SHP77 (cell line): ENCODE measurements around the gene STX11.

Experiments used
- DNase-seq, 2 experiments: peaks; one replicate each; lab custom pipeline; 2025; lab: John Stamatoyannopoulos, UW

Gene STX11

GRCh38 chr6:144143106-144143505, 7.2 kb upstream of the STX11 start:
- no peak for DNase-seq

DNA sequence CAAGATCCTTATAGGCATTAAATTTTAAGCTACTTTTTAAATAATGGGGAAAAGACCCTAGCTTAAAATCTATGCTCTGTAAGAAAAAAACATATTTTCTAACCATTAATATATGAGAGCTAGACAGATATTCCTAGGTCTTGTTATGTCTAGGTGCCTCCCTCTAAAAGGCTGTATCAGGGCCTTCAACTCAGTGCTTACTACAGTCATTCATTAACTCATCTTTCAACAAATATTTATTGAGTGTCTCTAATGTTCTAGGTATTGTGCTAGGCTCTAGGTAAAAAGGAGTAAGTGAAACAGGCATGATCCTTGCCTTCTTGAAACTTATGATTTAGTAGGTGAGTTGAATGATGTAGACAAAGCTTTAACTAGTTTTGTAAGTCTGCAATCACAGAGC, 6.4 kb upstream of the STX11 start:
- no peak for DNase-seq

GRCh38 chr6:144144996-144145395, 5.3 kb upstream of the STX11 start:
- no peak for DNase-seq

DNA sequence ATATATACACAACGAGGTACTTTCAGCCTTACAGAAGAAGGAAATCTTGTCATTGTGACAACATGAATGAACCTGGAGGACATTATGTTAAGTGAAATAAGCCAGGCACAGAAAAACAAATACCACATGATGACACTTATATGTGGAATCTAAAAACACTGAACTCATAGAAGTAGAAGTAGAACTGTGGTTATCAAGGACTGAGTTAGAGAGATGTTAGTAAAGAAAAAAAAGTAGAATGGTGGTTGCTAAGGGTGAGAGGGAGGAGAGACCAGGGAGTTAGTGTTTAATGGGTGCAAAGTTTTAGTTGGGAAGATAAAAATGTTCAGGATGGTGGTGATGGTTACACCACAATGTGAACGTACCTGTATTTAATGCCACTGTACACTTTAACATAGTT, 4.8 kb upstream of the STX11 start:
- no peak for DNase-seq

GRCh38 chr6:144148886-144149285, 1.4 kb upstream of the STX11 start:
- DNase-seq = no peak

DNA sequence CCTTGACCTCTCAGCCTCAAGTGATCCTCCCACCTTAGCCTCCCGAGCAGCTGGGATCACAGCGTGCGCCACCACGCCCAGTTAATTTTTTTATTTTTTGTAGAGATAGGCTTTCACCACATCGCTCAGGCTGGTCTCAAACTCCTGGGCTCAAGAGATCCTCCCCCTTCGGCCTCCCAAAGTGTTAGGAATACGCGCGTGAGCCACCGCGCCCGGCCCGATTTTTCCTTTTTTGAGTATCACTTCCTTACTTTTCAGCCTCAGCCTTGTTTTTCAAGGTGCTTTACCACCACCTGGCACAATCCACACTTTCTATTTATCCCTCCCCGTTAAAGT, 791 bp upstream of the STX11 start:
- DNase-seq = no peak

- no peak for DNase-seq
These were observed 667 bp downstream of the STX11 start for GRCh38 chr6:144150710-144151657.

GRCh38 chr6:144152334-144152900, 2.1 kb downstream of the STX11 start:
- DNase-seq = no peak

GRCh38 chr6:144153260-144153659, 2.9 kb downstream of the STX11 start:
- no peak for DNase-seq

GRCh38 chr6:144153971-144154370, 3.7 kb downstream of the STX11 start:
- DNase-seq = no peak

DNA sequence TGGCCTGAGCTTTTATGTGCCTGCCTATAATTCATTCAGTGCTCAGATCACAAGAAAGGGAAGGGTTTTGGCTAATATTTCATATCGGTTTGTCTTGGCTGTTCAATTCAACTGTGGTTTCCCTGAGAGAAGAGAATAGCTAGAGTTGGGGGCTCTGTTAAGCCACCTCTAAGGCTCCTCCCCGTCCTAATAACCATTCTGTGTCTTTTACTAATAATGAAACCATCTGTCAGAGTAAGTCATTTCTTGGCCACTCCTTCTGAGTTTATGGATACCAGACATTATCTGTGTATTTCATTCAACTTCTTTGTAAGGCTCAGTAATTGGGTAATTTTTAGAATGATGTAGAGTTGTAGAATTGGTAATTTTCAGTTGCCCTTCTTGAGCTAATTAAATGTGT, 5.2 kb downstream of the STX11 start:
- no peak for DNase-seq

- DNase-seq = no peak
These were observed 6.0 kb downstream of the STX11 start for GRCh38 chr6:144156338-144156737.

DNA sequence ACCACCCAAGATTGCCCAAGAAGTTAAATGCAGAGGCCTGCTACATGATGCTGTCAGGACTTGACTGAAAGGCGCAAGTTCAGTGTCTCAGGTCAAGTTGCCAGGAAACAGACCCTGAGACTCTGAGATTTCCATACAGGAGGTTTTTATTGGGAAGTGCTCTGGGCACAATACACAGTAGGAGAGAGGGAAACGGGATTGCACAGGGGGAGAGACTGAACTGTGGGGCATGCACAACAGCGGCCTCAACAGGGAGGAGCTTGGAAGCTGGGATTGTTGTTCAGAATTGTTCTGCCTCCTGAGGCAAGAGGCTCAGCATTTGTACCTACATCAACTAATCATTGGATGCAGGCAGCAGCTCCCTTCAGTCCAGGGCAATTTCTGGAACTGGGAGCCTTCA, 6.7 kb downstream of the STX11 start:
- no peak for DNase-seq

DNA sequence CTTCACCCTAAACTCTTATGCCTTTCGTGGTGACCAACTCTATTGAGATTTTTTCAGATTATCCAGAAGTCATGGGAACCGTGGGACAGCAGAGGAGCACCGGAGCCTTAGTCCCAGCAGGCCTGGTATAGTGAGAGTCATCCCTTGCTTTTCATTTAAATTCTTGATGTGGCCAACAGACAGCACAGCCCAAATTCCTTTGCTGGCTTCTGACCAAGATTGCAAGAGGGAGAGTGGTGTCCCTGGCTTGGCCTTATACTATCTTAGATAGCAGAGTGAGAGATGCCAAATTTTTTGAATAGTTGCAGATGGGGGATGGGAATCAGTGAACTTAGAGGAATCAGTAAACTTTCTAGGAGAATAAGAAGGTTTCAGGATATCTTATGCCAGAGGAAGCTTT, 7.8 kb downstream of the STX11 start:
- DNase-seq = no peak

- DNase-seq = no peak
These were observed 8.9 kb downstream of the STX11 start for GRCh38 chr6:144159223-144159622.

DNA sequence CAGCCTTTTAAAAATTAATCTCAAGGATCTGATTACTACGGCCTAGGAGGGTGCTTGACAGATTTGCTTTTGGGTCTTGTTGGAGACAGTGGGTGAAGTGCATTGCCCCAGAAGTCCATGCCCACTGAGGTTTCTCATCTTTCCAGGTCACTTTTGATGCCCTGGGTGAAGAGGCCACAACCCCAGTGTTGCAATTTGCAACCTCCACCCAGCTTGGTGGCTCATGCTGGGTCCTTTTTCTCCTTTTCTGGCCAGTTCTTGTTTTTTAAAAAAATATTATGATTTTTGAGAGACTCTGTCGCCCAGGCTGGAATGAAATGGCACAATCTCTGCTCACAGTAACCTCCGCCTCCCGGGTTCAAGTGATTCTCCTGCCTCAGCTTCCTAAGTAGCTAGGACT, 9.4 kb downstream of the STX11 start:
- no peak for DNase-seq

- DNase-seq = no peak
These were observed 10.2 kb downstream of the STX11 start for GRCh38 chr6:144160431-144161005.

DNA sequence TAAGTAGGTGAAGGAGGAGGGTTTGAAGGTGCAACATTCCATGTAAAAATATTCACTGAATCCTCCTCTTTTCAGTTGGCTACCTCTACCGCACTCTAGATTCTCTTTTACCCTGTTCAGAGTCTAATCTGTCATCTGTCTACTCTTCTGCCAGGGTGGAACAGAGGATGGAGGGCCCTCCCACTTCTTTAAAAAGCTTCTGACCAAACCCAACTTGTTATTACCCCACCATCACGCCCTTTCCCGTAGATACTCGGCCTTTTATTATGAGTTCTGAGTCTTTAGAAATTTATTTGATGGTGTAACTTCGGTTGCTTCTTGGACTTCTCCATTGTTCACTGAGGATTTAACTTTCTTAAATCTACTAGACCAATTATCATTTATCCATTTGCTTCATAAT, 11.7 kb downstream of the STX11 start:
- no peak for DNase-seq

DNA sequence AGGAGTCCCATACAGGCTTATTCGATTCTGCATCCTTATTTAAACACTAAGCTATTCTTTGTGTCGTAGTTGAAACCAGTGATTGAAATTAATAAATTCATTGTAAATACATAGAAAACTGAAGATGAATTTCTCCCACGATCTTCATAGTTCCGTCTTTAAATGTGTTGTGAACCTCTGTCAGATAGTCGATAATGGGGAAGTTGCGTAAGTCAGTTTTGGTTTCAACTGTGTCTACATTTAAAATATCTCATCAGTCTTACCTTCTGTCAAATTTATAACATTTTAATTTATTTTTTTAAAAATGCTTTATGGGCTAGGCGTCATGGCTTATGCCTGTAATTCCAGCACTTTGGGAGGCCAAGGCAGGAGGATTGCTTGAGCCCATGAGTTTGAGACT, 12.7 kb downstream of the STX11 start:
- no peak for DNase-seq

DNA sequence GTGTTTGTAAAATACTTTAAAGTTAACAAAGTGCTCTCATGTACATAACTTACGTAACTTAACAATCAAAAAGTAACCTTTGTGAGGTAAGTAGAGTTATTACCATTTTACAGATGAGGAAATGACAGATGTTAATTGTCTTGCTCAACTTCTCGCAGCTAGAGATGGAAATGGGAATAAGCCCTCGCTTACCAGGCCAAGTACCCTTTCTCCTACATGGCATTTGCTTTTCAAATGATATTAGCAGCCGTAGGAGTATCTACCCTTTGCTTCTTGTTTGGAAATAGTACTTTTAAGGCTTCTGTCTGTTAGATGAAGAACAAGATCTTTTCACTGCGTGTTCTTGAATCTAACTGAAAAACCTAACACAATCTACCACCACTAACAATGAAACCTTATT, 15.5 kb downstream of the STX11 start:
- no peak for DNase-seq

GRCh38 chr6:144170044-144170443, 19.7 kb downstream of the STX11 start:
- DNase-seq = no peak

GRCh38 chr6:144171406-144171805, 21.1 kb downstream of the STX11 start:
- DNase-seq = no peak

DNA sequence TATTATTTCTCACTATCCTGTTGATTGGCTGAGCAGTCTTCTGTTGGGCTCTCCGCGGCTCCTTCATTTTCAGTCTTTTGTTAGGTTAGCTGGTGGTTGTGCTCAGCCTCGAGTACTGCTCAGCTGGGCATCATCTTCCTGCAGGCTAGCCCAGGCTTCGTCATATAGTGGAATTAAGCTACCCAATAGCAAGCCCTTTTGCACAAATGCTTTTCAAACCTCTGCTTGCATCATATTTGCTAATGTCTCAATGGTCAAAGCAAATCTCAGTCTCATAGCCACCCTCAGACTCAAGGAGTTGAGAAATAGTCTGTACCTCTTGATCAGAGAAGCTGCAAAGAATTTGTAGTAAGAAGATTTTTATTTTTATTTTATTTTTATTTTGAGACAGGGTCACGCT, 23.7 kb downstream of the STX11 start:
- no peak for DNase-seq

GRCh38 chr6:144176043-144176442, 25.7 kb downstream of the STX11 start:
- DNase-seq = no peak
